ENCODE results near the gene CRHR2. TPM values are rescaled to one million over a fixed set of nuclear protein-coding genes. Genes with fewer than 3 reads are reported as not detected.

The CRHR2 gene
- total RNA-seq, 2 experiments from 2014 or later, result not detected

DNA sequence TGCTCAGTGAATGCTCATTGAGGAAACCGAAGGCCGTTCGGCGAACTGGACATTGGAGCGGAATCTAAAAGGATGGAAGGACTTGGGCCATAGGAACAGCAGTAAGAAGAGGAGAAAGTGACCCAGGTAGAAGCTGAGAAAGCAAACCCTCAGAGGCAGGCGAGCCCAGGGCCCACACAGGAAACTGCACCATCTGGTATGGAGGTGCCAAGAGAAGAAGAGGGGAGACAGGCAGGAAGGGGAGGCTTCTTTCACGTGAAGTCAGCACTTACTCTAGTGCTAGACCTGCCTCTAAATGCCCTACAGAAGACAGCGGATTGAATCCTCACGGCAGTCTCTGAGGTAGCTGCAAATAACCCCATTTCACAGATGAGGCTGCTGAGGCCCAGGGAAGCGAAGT is 10.2 kb upstream of the CRHR2 start:
- no peak overlapping the region for H3K27ac Mint-ChIP-seq
- H3K9me3 Mint-ChIP-seq, result no peaks in the 10 kb centered on the region
- CTCF ChIA-PET, result interaction anchor here (1.2 to 1.4 kb wide), 3 partner anchors 9 to 48 kb away, joined by 3 to 5 read pairs (median 5); partner anchors contain the start of gene CRHR2
- H3K4me3 Mint-ChIP-seq, result no peak overlapping the region
- H3K36me3 Mint-ChIP-seq (ENCODE audit: low read depth), result no peaks in the 10 kb centered on the region
- no peaks in the 10 kb centered on the region for H3K4me1 Mint-ChIP-seq (ENCODE audit: low read depth)
- no peak for DNase-seq
- intact Hi-C loops (cut with micrococcal nuclease), result no loop called here
- no peaks in the 10 kb centered on the region for H3K27me3 Mint-ChIP-seq (ENCODE audit: low read depth)

DNA sequence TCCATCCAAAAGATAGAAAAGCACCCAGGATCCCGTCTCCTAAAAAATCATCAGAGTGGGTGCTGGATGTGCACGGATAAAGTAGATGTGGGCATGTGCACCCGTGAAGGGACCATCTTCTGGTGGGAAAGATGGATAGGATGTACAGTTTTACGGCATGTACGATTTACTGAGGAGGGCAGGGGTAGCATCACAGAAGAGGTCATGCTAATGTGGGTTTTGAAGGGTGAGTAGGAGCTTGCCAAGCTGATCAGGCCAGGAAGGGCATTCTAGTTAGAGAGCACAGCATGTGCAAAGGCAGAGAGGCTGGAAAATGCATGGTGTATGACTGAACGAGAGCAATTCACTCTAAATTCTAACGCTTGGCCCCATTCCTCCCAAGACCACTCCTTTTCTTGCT is 7.8 kb upstream of the CRHR2 start:
- DNase-seq, result no peak
- intact Hi-C loops (cut with micrococcal nuclease), result no loop called here
- no peaks in the 10 kb centered on the region for H3K9me3 Mint-ChIP-seq
- no peaks in the 10 kb centered on the region for H3K4me1 Mint-ChIP-seq (ENCODE audit: low read depth)
- H3K27ac Mint-ChIP-seq, result no peak overlapping the region
- H3K4me3 Mint-ChIP-seq, result no peak overlapping the region
- CTCF ChIA-PET, result interaction anchor here (1.4 kb wide), 1 partner anchor 11 kb away, joined by 4 read pairs; no protein-coding TSS in a partner anchor
- no peaks in the 10 kb centered on the region for H3K36me3 Mint-ChIP-seq (ENCODE audit: low read depth)
- no peaks in the 10 kb centered on the region for H3K27me3 Mint-ChIP-seq (ENCODE audit: low read depth)

DNA sequence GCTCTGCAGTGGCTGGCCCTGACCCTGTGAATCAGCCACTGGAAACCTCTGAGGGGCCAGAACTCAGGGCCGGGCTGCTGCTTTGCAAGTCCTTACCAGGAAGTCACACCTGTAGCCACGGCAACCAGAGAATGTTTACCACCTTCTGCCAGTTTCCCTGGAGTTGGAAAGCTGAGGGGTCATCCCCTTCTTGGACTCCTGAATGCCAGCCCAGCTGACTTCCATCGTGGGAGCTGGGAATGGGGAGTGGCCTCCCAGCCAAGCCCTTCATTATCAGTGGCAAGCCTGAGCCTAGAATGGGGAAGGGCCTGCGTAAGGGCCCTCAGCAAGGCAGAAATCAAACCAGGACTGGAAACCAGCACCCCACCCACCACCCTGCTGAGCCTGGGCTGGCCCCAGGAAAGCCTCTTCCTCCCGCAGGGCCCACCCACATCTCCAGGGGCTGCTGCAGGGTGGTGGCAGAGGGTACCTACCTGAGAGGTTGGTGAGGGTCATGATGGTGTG is 6.5 kb upstream of the CRHR2 start:
- CTCF ChIA-PET, result interaction anchor here (1.0 to 1.1 kb wide), 2 partner anchors 8 to 32 kb away, joined by 3 read pairs; no protein-coding TSS in a partner anchor
- intact Hi-C loops (cut with micrococcal nuclease), result no loop called here
- Mint-ChIP-seq H3K27me3 (ENCODE audit: low read depth) (peaks cover 8% of the 10 kb centered on the region), H3K36me3 (ENCODE audit: low read depth) (no peaks in the 10 kb centered on the region), H3K4me1 (ENCODE audit: low read depth) (no peaks in the 10 kb centered on the region), H3K4me3 (no peak overlapping the region), H3K27ac (no peak overlapping the region), H3K9me3 (no peaks in the 10 kb centered on the region)
- DNase-seq, result no peak

DNA sequence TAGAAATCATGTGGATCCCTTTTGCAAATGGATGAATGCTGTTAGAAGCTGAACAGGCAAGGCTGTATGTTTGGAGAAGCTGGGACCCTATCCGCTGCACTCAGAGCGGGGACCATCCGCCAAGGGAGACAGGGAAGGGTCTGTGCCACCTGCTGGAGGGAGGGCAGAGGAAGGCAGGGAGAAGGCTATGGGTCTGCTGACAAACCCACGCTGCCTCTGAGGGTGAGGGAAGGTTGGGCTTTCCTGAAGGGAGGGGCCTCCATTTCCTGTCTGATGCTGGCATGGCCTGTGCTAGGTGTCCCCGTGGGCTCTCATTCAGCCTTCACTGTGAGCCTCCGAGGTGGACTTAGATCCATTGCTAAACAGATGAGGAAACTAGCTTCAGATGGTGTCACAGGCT is 5.3 kb upstream of the CRHR2 start:
- no peaks in the 10 kb centered on the region for H3K4me1 Mint-ChIP-seq (ENCODE audit: low read depth)
- no peaks in the 10 kb centered on the region for H3K9me3 Mint-ChIP-seq
- no peak overlapping the region for H3K4me3 Mint-ChIP-seq
- peaks cover 18% of the 10 kb centered on the region for H3K27me3 Mint-ChIP-seq (ENCODE audit: low read depth)
- DNase-seq, result no peak
- H3K36me3 Mint-ChIP-seq (ENCODE audit: low read depth), result no peaks in the 10 kb centered on the region
- intact Hi-C loops (cut with micrococcal nuclease), result no loop called here
- H3K27ac Mint-ChIP-seq, result no peak overlapping the region
- CTCF ChIA-PET, result interaction anchor here (1.1 kb wide), 1 partner anchor 33 kb away, joined by 3 read pairs; no protein-coding TSS in a partner anchor

DNA sequence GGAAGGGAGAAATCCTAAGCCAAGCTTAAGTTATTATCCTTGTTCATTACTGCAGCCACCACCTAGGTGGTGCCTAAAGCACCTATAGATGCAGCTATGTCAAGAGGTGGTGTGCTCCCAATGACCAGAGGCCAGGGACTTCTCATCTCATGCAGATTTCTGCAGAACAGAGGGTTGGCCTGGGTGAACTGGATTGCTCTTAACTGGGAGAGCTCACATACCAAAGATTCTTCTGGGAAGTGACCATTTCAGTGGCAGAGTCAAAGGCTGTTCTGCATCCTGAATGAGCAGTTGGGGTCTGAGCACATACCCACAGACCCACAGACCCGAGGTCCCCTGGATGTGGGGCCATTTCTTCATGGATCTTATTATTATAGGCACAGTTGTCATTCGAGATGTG is 2.1 kb upstream of the CRHR2 start:
- peaks cover 5% of the 10 kb centered on the region for H3K4me1 Mint-ChIP-seq (ENCODE audit: low read depth)
- no peak overlapping the region for H3K4me3 Mint-ChIP-seq
- peaks cover 45% of the 10 kb centered on the region for H3K27me3 Mint-ChIP-seq (ENCODE audit: low read depth)
- DNase-seq, result no peak
- H3K27ac Mint-ChIP-seq, result no peak overlapping the region
- no peaks in the 10 kb centered on the region for H3K9me3 Mint-ChIP-seq
- H3K36me3 Mint-ChIP-seq (ENCODE audit: low read depth), result no peaks in the 10 kb centered on the region
- CTCF ChIA-PET, result interaction anchor here (1.4 to 5.9 kb wide), 2 partner anchors 56 to 90 kb away, joined by 4 to 67 read pairs; no protein-coding TSS in a partner anchor
- intact Hi-C loops (cut with micrococcal nuclease), result no loop called here

DNA sequence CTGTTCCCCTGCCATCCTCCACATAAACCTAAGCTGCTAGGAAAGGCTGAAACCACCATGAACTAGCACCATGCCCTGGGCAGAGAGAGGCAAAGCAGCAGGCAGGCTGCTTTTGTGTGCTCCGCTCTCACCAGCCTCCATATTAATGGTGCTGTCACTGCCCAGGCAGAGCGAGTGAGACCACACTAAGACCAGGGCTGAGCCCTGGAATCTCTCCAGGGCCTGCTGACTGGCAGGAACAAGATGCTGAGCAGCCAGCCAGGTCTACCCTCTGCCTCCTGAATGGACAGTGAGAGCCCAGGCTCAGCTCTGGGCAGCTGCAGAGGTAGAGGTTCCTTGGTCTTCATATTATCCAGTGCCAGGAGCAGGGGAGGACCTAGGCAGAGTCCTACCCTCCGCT is 1.6 kb upstream of the CRHR2 start:
- peaks cover 51% of the 10 kb centered on the region for H3K27me3 Mint-ChIP-seq (ENCODE audit: low read depth)
- no peaks in the 10 kb centered on the region for H3K9me3 Mint-ChIP-seq
- no peaks in the 10 kb centered on the region for H3K36me3 Mint-ChIP-seq (ENCODE audit: low read depth)
- H3K4me1 Mint-ChIP-seq (ENCODE audit: low read depth), result peaks cover 5% of the 10 kb centered on the region
- intact Hi-C loops (cut with micrococcal nuclease), result no loop called here
- DNase-seq, result no peak
- CTCF ChIA-PET, result interaction anchor here (1.4 to 5.9 kb wide), 4 partner anchors 9 to 91 kb away, joined by 3 to 67 read pairs (median 5); no protein-coding TSS in a partner anchor
- no peak overlapping the region for H3K4me3 Mint-ChIP-seq
- no peak overlapping the region for H3K27ac Mint-ChIP-seq

DNA sequence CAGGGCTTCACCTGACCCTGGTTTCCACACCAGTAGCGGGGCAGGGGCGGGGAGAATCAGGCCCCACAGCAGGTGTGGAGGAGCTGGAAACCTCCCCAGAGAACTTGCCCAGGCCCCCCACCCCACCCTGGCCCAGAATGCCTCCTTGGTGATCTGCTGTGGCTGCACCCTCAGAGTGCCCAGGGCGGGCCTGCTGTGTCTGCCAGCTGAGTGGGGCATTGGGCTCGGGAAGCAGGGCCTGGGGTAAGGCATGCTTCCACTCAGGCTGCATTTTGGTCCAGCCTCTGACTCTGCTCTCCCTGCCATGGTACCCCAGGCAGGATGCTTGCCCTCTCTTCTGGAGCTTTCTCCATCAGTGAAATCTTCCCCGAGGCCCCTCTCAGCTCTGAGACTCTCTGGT is 1.1 kb upstream of the CRHR2 start:
- H3K36me3 Mint-ChIP-seq (ENCODE audit: low read depth), result no peaks in the 10 kb centered on the region
- no peak overlapping the region for H3K4me3 Mint-ChIP-seq
- no peak for DNase-seq
- peaks cover 55% of the 10 kb centered on the region for H3K27me3 Mint-ChIP-seq (ENCODE audit: low read depth)
- no peak overlapping the region for H3K27ac Mint-ChIP-seq
- H3K9me3 Mint-ChIP-seq, result no peaks in the 10 kb centered on the region
- H3K4me1 Mint-ChIP-seq (ENCODE audit: low read depth), result peaks cover 5% of the 10 kb centered on the region
- intact Hi-C loops (cut with micrococcal nuclease), result no loop called here
- CTCF ChIA-PET, result interaction anchor here (0.9 to 5.9 kb wide), 5 partner anchors 9 to 91 kb away, joined by 3 to 67 read pairs (median 6); no protein-coding TSS in a partner anchor

DNA sequence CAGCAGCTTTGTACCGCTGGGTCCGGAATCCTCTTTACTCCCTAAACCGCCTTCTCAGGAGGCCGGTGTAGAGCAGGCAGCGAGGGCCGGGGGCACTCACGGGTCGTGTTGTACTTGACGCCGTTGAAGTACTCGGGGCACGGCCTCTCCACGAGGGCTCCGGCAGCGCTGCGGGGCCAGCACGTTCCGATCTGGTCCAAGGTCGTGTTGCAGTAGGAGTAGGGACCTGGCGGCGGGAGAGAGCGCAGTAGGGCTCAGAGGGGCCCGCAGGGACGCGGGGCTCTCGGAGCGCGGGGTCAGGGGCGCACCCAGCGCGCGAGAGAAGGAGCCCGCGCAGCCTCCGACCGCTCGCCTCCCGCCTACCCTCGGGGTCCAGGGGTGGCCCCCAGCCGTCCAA is 443 bp downstream of the CRHR2 start:
- Mint-ChIP-seq H3K27ac (no peak overlapping the region), H3K27me3 (ENCODE audit: low read depth) (peaks cover 58% of the 10 kb centered on the region), H3K4me3 (peak overlapping the region; percentile 57), H3K9me3 (no peaks in the 10 kb centered on the region), H3K4me1 (ENCODE audit: low read depth) (peaks cover 5% of the 10 kb centered on the region), H3K36me3 (ENCODE audit: low read depth) (no peaks in the 10 kb centered on the region)
- CTCF ChIA-PET, result interaction anchor here (0.8 to 5.9 kb wide), 3 partner anchors 8 to 257 kb away, joined by 3 to 67 read pairs (median 4); no protein-coding TSS in a partner anchor
- no peak for DNase-seq
- intact Hi-C loops (cut with micrococcal nuclease), result loop anchor here (1.0 kb wide), 1 partner anchor 56 kb away; no protein-coding TSS in a partner anchor

DNA sequence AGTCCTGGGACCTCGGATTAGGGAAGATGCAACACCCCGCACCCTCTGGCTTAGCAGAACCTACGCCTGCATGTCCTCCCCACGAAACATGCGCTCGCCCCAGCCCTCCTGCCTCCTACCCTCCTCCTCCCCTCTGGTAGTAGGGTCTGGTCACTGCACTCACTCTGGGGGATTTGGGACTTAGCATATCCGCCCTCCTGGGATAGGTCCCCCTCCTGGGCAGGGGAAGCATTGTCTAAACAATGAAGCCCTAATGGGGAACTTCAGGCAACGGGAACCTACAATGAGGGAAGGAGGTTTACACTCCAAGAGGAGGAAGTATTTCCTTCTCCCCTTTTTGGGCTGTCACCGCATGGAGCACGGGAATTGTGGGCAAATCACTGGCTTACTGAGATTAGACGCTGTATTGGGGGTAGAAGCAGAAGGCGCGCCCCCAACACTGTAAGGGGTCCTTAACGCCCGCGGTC is 892 bp downstream of the CRHR2 start:
- peaks cover 61% of the 10 kb centered on the region for H3K27me3 Mint-ChIP-seq (ENCODE audit: low read depth)
- intact Hi-C loops (cut with micrococcal nuclease), result no loop called here
- CTCF ChIA-PET, result interaction anchor here (5.9 kb wide), 1 partner anchor 59 kb away, joined by 67 read pairs; no protein-coding TSS in a partner anchor
- peak overlapping the region; percentile 30 for H3K4me3 Mint-ChIP-seq
- peaks cover 5% of the 10 kb centered on the region for H3K4me1 Mint-ChIP-seq (ENCODE audit: low read depth)
- no peaks in the 10 kb centered on the region for H3K36me3 Mint-ChIP-seq (ENCODE audit: low read depth)
- H3K27ac Mint-ChIP-seq, result no peak overlapping the region
- no peak for DNase-seq
- no peaks in the 10 kb centered on the region for H3K9me3 Mint-ChIP-seq

DNA sequence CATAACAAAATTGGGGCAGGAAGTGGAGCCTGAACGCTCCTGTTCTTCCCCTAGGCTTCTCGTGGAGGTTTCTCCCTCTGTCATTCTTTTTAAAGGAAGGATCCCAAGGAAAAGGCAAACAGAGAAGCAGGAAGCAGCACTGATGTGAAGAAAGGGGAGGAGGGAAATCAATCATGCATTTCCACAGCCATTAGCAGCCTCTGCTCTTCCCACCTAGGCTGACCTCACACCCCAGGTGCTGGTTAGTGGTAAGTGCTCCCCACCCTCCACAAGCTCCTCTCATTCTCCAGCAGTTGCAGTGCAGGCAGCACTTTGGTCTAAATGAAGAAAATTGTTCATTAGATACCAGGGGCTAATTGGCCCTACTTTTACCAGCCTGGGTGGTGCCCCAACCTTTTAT is 2.6 kb downstream of the CRHR2 start:
- Mint-ChIP-seq H3K4me3 (no peak overlapping the region), H3K9me3 (no peaks in the 10 kb centered on the region), H3K27ac (no peak overlapping the region), H3K27me3 (ENCODE audit: low read depth) (peaks cover 62% of the 10 kb centered on the region), H3K4me1 (ENCODE audit: low read depth) (peaks cover 5% of the 10 kb centered on the region), H3K36me3 (ENCODE audit: low read depth) (no peaks in the 10 kb centered on the region)
- intact Hi-C loops (cut with micrococcal nuclease), result no loop called here
- CTCF ChIA-PET, result interaction anchor here (0.9 to 5.9 kb wide), 2 partner anchors 61 to 89 kb away, joined by 3 to 67 read pairs; no protein-coding TSS in a partner anchor
- no peak for DNase-seq

DNA sequence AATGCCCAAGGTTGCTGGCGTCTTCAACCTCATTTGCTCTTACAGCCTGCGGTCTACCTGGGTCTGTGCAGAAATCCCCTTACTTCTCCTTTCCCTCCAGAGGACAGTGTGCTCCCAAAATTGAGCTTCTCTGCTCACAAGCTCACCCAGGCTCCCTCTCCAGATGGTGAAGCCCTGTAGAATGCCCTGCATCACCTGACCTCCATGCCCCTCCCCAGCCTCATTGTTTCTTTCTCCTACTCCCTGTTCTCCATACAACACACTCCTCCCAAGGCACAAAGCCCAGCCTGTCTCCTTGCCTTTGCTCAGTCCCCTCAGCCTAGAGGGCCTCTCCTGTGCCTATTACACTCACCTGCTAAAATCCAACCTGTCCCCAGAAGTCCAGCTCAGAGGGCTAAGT is 3.5 kb downstream of the CRHR2 start:
- intact Hi-C loops (cut with micrococcal nuclease), result no loop called here
- Mint-ChIP-seq H3K36me3 (ENCODE audit: low read depth) (no peaks in the 10 kb centered on the region), H3K4me1 (ENCODE audit: low read depth) (peaks cover 5% of the 10 kb centered on the region), H3K27me3 (ENCODE audit: low read depth) (peaks cover 57% of the 10 kb centered on the region), H3K4me3 (no peak overlapping the region), H3K9me3 (no peaks in the 10 kb centered on the region), H3K27ac (no peak overlapping the region)
- no peak for DNase-seq
- CTCF ChIA-PET, result interaction anchor here (0.7 to 2.2 kb wide), 2 partner anchors 59 to 61 kb away, joined by 3 to 10 read pairs; no protein-coding TSS in a partner anchor

DNA sequence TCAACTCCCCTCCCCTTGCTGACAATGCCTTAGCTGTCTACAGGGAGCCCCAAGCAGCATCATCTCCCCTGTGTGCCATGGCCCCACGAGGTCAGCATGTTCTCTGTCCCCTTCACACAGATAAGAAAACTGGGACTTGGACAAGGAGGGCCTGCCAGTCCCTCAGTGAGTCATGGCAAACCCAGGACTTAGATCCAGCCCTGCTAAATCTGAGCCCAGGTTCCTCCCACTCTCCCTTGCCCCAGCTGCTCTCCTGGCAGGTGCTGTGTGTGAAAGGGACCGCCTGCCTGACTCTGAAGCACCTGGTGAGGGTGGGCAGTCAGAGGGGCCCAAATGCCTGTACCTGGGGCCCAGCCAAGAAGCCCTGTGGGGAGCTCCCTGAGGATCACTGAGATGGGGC is 7.4 kb downstream of the CRHR2 start:
- H3K27ac Mint-ChIP-seq, result no peak overlapping the region
- H3K9me3 Mint-ChIP-seq, result no peaks in the 10 kb centered on the region
- CTCF ChIA-PET, result interaction anchor here (1.2 kb wide), 1 partner anchor 65 kb away, joined by 4 read pairs; no protein-coding TSS in a partner anchor
- no peak overlapping the region for H3K4me3 Mint-ChIP-seq
- peaks cover 26% of the 10 kb centered on the region for H3K27me3 Mint-ChIP-seq (ENCODE audit: low read depth)
- no peak for DNase-seq
- no peaks in the 10 kb centered on the region for H3K36me3 Mint-ChIP-seq (ENCODE audit: low read depth)
- intact Hi-C loops (cut with micrococcal nuclease), result no loop called here
- no peaks in the 10 kb centered on the region for H3K4me1 Mint-ChIP-seq (ENCODE audit: low read depth)

DNA sequence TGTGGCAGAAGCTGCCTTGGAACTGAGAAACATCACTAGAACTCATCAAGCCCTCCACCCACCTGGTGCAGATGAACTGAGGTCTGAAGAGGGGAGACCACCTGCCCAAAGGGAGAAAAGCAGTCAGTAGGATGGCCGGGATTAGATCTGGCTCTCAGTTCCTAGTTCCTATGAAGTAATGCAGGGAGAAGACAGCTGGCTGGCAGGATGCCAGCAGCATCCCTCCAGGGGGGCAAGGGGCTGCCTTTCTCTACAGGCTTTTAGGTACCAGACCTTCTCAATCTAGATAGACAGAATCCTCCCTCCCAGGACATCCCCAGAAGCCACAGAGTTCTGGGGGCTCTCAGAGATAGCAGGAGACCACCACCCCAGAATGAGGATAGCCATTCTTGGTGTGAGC is 7.8 kb downstream of the CRHR2 start:
- intact Hi-C loops (cut with micrococcal nuclease), result no loop called here
- Mint-ChIP-seq H3K4me1 (ENCODE audit: low read depth) (no peaks in the 10 kb centered on the region), H3K36me3 (ENCODE audit: low read depth) (no peaks in the 10 kb centered on the region), H3K9me3 (no peaks in the 10 kb centered on the region), H3K27ac (no peak overlapping the region), H3K4me3 (no peak overlapping the region), H3K27me3 (ENCODE audit: low read depth) (peaks cover 22% of the 10 kb centered on the region)
- CTCF ChIA-PET, result interaction anchor here (1.2 kb wide), 1 partner anchor 8 kb away, joined by 3 read pairs; the partner anchor contains the start of gene CRHR2
- no peak for DNase-seq

All from activated naive CD4-positive, alpha-beta T cell treated with anti-CD3 and anti-CD28 coated beads for 36 hours (primary cell).